ENCODE data around the gene CMC1.

The CMC1 gene

DNA sequence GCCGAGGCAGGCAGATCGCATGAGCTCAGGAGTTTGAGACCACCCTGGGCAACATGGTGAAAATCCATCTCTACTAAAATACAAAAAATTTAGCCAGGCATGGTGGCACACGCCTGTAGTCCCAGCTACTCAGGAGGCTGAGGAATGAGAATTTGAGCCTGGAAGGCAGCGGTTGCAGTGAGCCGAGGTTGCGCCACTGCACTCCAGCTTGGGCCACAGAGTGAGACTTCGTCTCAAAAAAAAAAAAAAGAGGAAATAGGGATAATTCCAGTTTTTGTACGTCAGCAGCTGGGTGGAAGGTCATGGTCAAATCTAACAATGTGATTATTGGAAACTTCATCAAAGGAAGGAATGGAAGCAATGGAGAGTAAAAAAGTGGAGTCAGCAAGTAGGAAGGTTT lies 3.1 kb downstream of the CMC1 start:
- TF ChIP-seq, protein P1, sequence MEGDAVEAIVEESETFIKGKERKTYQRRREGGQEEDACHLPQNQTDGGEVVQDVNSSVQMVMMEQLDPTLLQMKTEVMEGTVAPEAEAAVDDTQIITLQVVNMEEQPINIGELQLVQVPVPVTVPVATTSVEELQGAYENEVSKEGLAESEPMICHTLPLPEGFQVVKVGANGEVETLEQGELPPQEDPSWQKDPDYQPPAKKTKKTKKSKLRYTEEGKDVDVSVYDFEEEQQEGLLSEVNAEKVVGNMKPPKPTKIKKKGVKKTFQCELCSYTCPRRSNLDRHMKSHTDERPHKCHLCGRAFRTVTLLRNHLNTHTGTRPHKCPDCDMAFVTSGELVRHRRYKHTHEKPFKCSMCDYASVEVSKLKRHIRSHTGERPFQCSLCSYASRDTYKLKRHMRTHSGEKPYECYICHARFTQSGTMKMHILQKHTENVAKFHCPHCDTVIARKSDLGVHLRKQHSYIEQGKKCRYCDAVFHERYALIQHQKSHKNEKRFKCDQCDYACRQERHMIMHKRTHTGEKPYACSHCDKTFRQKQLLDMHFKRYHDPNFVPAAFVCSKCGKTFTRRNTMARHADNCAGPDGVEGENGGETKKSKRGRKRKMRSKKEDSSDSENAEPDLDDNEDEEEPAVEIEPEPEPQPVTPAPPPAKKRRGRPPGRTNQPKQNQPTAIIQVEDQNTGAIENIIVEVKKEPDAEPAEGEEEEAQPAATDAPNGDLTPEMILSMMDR (IDR thresholded peaks at IDR 0.05; ENCODE audit: borderline replicate concordance, insufficient read depth, low read depth, low read length), result no peak
- no peak overlapping the region for H3K4me3 ChIP-seq (ENCODE audit: low read depth, low read length)

DNA sequence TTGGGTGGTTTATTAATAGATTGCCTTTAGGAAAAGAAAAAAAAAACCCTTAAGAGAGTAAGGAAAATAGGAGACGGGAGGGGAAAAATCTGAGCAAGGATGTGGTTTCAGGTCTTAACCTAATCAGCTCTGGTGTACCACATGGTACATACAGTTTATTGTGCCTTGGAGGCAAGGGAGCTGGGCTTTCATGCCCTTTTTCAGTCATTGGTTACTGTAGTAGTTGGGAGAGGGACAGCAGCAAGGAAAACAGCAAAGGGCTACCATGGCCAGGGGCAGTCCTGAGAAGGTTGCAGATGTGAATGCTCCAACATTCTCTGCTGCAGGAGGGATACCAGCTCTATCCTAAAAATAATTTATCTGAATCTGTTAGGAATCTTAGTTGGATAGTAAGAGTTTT lies 5.9 kb downstream of the CMC1 start:
- TF ChIP-seq, protein P1 (IDR thresholded peaks at IDR 0.05; ENCODE audit: borderline replicate concordance, insufficient read depth, low read depth, low read length), result no peak
- H3K4me3 ChIP-seq (ENCODE audit: low read depth, low read length), result no peak overlapping the region

DNA sequence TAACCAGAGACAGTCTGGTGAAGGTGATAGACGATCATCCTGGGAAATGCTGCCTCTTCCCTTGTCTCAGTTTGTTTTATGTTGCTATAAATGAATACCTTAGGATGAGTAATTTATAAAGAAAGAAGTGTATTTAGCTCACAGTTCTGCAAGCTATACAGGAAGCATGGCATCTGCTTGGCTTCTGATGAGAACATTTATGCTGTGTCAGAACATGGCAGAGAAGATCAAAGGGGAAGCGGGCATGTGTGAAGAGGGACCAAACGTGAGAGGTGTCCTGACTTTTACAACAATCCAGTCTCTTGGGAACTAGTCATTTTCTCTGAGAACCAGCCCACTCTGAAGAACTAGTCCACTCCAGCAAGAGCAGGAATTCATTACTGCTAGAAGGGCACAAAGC lies 9.6 kb downstream of the CMC1 start:
- TF ChIP-seq, protein P1 (IDR thresholded peaks at IDR 0.05; ENCODE audit: borderline replicate concordance, insufficient read depth, low read depth, low read length), result no peak
- no peak overlapping the region for H3K4me3 ChIP-seq (ENCODE audit: low read depth, low read length)

DNA sequence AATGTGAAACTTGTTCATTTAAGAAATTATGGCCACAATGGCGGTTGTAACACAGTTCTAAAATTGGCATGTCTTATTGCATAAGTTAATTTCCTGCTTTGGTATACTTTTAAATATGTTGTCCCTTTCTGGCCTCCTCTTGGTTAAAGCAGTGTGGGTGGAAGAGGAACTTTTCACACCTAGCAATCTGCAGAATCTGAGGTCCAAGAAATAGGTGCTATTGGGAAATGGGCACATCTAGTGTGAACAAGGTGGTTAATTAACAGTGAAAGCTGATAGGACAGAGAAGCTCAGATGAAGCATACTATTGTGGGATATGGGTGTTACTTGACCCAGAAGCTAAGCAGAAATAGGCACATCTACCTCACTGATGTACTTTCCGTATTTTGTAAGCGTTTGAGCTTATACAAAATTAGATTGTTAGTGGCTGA lies 10.6 kb downstream of the CMC1 start:
- TF ChIP-seq, protein P1 (IDR thresholded peaks at IDR 0.05; ENCODE audit: borderline replicate concordance, insufficient read depth, low read depth, low read length), result no peak
- no peak overlapping the region for H3K4me3 ChIP-seq (ENCODE audit: low read depth, low read length)

DNA sequence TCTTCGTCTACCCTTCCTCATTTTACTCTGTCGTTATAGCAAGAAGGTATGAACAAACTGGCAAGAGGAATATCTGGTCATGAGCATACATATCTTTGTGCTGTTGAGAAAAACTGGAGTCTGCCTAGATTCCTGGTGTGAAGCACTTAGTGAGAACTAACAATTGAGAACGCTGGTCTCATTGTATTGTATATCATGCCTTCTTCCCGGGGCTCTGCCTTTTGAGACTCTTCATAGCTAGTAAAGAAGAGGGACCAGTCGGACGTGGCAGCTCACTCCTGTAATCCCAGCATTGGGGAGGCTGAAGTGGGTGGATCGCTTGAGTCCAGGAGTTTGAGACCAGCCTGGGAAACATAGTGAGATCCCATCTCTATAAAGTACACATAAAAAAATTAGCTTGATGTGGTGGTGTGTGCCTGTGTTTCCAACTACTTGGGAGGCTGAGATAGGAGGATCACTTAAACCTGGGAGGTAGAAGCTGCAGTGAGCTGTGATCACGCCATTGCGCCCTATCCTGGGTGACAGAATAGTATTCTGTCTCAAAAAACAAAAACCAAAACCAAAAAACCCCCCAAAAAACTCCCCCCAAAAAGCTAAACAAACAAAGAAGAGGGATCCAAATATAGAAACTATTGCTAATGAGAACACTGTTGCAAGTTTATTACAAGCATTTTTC lies 11.8 kb downstream of the CMC1 start:
- TF ChIP-seq, protein P1 (IDR thresholded peaks at IDR 0.05; ENCODE audit: borderline replicate concordance, insufficient read depth, low read depth, low read length), result no peak
- H3K4me3 ChIP-seq (ENCODE audit: low read depth, low read length), result no peak overlapping the region

DNA sequence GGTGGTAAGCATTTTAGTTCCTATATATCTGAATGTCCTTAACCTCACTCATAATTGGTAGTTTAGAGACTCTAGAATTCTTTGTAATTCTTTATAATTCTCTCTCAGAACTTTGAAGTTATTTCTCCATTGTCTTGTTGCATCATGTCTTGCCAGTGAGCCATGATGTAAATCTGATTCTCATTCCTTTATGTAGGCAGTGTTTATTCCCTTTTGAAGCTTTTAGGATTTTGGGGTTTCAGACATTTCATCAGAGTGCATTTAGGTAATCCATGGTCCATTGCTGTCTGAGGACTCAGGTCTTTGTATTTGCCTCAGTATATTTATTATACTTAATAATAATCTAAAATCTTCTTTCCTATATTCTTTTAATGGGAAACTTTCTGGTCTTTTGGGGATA lies 20.6 kb downstream of the CMC1 start:
- no peak overlapping the region for H3K4me3 ChIP-seq (ENCODE audit: low read depth, low read length)
- TF ChIP-seq, protein P1 (IDR thresholded peaks at IDR 0.05; ENCODE audit: borderline replicate concordance, insufficient read depth, low read depth, low read length), result no peak

DNA sequence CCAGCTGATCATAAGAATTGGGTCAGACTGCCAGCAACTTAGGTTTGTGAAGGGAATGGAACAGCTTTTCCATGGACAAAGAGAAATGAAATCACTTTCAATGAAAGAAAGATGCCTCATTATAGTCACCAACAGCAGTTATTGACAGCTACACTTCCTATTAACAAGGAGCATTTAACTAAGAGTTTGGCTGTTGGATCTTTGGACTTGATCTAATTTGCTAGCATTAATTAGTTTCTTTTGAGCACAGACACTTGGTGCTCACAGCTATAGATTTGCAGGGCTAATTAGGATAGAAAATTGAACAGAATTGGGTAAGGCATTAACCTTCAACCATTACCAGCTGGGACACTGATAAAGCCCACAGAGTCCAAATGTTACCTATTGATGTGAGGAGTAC lies 24.2 kb downstream of the CMC1 start:
- TF ChIP-seq, protein P1 (IDR thresholded peaks at IDR 0.05; ENCODE audit: borderline replicate concordance, insufficient read depth, low read depth, low read length), result no peak
- no peak overlapping the region for H3K4me3 ChIP-seq (ENCODE audit: low read depth, low read length)

Measured in GM12875 (cell line).